NCI-H2107 treated with DMSO at 0.1 percent for 48 hours (cell line): ENCODE data around the gene CAMK1D.
"Not testable (repeated sequence)": the region's sequence is repeated elsewhere in the genome, so short reads cannot be mapped to it uniquely, and the experiment has no call there.

Source experiments
- DNase-seq: peaks from one replicate; lab custom pipeline; 2025; ENCODE audit not compliant: unreplicated experiment; lab: John Stamatoyannopoulos, UW

The CAMK1D gene

GRCh38 chr10:12835709-12836108 is 486.4 kb downstream of the CAMK1D start:
- DNase-seq: no peak

GRCh38 chr10:12838366-12838765 is 489.0 kb downstream of the CAMK1D start:
- DNase-seq: no peak

- DNase-seq: no peak
Measured at GRCh38 chr10:12838995-12839927, 489.9 kb downstream of the CAMK1D start.

GRCh38 chr10:12839941-12840611 is 490.7 kb downstream of the CAMK1D start:
- DNase-seq: no peak

- DNase-seq: no peak
Measured at GRCh38 chr10:12841426-12841825, 492.1 kb downstream of the CAMK1D start.

- no peak for DNase-seq
Measured at GRCh38 chr10:12841826-12842225, 492.5 kb downstream of the CAMK1D start.

GRCh38 chr10:12842310-12842709 is 493.0 kb downstream of the CAMK1D start:
- DNase-seq: no peak

- no peak for DNase-seq
Measured at GRCh38 chr10:12843296-12843945, 494.1 kb downstream of the CAMK1D start.

GRCh38 chr10:12844811-12845483 is 495.6 kb downstream of the CAMK1D start:
- DNase-seq: no peak

- DNase-seq: no peak
Measured at GRCh38 chr10:12846718-12847117, 497.4 kb downstream of the CAMK1D start.

GRCh38 chr10:12847361-12847975 is 498.1 kb downstream of the CAMK1D start:
- no peak for DNase-seq

- no peak for DNase-seq
Measured at GRCh38 chr10:12848439-12849173, 499.3 kb downstream of the CAMK1D start.

- DNase-seq: no peak
Measured at GRCh38 chr10:12849319-12850181, 500.2 kb downstream of the CAMK1D start.

- no peak for DNase-seq
Measured at GRCh38 chr10:12852687-12853086, 503.3 kb downstream of the CAMK1D start.

- DNase-seq: no peak
Measured at GRCh38 chr10:12854988-12855387, 505.6 kb downstream of the CAMK1D start.

- DNase-seq: no peak
Measured at GRCh38 chr10:12862459-12862858, 513.1 kb downstream of the CAMK1D start.

- DNase-seq: not testable (repeated sequence)
Measured at GRCh38 chr10:12865515-12865914, 516.2 kb downstream of the CAMK1D start.

- no peak for DNase-seq
Measured at GRCh38 chr10:12868229-12868628, 518.9 kb downstream of the CAMK1D start.

GRCh38 chr10:12869427-12869826 is 520.1 kb downstream of the CAMK1D start:
- DNase-seq: no peak
